ENCODE results near the gene GIMAP5.

DNA sequence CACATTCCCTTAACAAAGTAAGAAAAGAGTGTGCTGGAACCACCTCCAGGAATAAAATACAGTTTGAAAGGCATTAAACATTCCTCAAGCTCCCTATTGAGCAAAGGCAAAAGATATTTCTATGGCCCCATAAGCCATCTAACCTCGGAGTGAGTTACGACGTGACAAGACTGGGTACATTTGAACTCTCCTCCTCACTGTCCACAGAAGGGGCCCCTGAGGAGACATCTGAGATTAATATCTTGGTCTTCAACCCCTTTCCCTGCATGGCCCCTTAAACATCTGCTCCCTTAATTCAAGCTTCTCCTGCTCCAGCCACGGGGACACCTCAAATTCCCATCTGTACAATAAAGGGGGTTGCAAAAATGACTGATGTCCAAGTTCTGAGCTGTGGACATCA lies 20.3 kb upstream of the GIMAP5 start:
- TF ChIP-seq, protein P1, sequence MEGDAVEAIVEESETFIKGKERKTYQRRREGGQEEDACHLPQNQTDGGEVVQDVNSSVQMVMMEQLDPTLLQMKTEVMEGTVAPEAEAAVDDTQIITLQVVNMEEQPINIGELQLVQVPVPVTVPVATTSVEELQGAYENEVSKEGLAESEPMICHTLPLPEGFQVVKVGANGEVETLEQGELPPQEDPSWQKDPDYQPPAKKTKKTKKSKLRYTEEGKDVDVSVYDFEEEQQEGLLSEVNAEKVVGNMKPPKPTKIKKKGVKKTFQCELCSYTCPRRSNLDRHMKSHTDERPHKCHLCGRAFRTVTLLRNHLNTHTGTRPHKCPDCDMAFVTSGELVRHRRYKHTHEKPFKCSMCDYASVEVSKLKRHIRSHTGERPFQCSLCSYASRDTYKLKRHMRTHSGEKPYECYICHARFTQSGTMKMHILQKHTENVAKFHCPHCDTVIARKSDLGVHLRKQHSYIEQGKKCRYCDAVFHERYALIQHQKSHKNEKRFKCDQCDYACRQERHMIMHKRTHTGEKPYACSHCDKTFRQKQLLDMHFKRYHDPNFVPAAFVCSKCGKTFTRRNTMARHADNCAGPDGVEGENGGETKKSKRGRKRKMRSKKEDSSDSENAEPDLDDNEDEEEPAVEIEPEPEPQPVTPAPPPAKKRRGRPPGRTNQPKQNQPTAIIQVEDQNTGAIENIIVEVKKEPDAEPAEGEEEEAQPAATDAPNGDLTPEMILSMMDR (conservative IDR thresholded peaks at IDR 0.05; ENCODE audit: low read depth, low read length) = no peak
- TF ChIP-seq EZH2 (IDR thresholded peaks at IDR 0.05; ENCODE audit: low read length, unreplicated experiment) = no peak
